Common myeloid progenitor, CD34-positive (primary cell): ENCODE results near the gene C10orf71.

Experiments used
- CTCF ChIA-PET: fragments of 350-600 bp; sonication (Branson Sonifier 250); formaldehyde crosslinking; loops from one replicate; lab custom pipeline; 2021; ENCODE audit warnings: antibody characterized with exemption; lab: Charles Lee
- POLR2A ChIA-PET: fragments of 350-600 bp; sonication (Branson Sonifier 250); formaldehyde crosslinking; loops from one replicate; lab custom pipeline; 2021; ENCODE audit warnings: antibody characterized with exemption; lab: Charles Lee
- DNase-seq, 3 donors: peaks; one replicate each; pipeline versions ENCODE4 v3.0.0 to v3.0.0-alpha.2; 2013
- H3K27ac ChIP-seq, 2 experiments: 1 replicate in 1 of 2; 2 replicates in 1 of 2; pipeline ENCODE4 v1.7.0; 2013; ENCODE audit warnings: inconsistent platforms in 2 of 2, low read length in 2 of 2, mild to moderate bottlenecking in 2 of 2, low read depth in 1 of 2, moderate library complexity in 1 of 2; ENCODE audit not compliant: severe bottlenecking in 2 of 2, insufficient read depth in 1 of 2, poor library complexity in 1 of 2
- H3K27me3 ChIP-seq, 5 experiments: replicated peaks in 2 of 5; 1 replicate in 3 of 5; 2 replicates in 2 of 5; pipeline versions ENCODE4 v1.6.1 to v1.7.0; 2013; ENCODE audit warnings: low read length in 4 of 5, mild to moderate bottlenecking in 2 of 5, moderate library complexity in 2 of 5, inconsistent platforms in 1 of 5; ENCODE audit not compliant: insufficient read depth in 5 of 5, control insufficient read depth in 4 of 5
- H3K36me3 ChIP-seq, 4 experiments: 1 replicate in 2 of 4; 2 replicates in 2 of 4; pipeline versions ENCODE4 v1.6.1 to v1.7.0; 2013; ENCODE audit warnings: low read length in 3 of 4, control low read depth in 1 of 4, mild to moderate bottlenecking in 1 of 4; ENCODE audit not compliant: control insufficient read depth in 4 of 4, insufficient read depth in 4 of 4
- H3K4me1 ChIP-seq, 4 experiments: 1 replicate in 3 of 4; 2 replicates in 1 of 4; pipeline versions ENCODE4 v1.6.1 to v1.7.1; 2013; ENCODE audit warnings: low read length in 3 of 4, mild to moderate bottlenecking in 3 of 4, control low read depth in 1 of 4, inconsistent platforms in 1 of 4, moderate library complexity in 1 of 4; ENCODE audit not compliant: control insufficient read depth in 4 of 4, insufficient read depth in 4 of 4; ENCODE audit errors: control extremely low read depth in 1 of 4
- H3K4me3 ChIP-seq, 7 experiments: 1 replicate in 4 of 7; 2 replicates in 3 of 7; pipeline versions ENCODE4 v1.5.1 to v1.7.0; 2013; ENCODE audit warnings: mild to moderate bottlenecking in 7 of 7, low read length in 6 of 7, moderate library complexity in 6 of 7, inconsistent platforms in 2 of 7, low read depth in 2 of 7, control low read depth in 1 of 7; ENCODE audit not compliant: insufficient read depth in 4 of 7, control insufficient read depth in 1 of 7; ENCODE audit errors: extremely low read depth in 1 of 7
- H3K9me3 ChIP-seq, 5 experiments: 1 replicate in 4 of 5; 2 replicates in 1 of 5; pipeline versions ENCODE4 v1.6.1 to v1.7.1; 2013; ENCODE audit warnings: low read length in 4 of 5, mild to moderate bottlenecking in 2 of 5, inconsistent platforms in 1 of 5, low read depth in 1 of 5, moderate library complexity in 1 of 5; ENCODE audit not compliant: control insufficient read depth in 4 of 5, insufficient read depth in 2 of 5; ENCODE audit errors: control extremely low read depth in 1 of 5
- WGBS: methylation state at CpG from one replicate; pipeline ENCODE4 v1.1.5; 2013; ENCODE audit not compliant: insufficient coverage; 5-methylcytosine and 5-hydroxymethylcytosine counted together

C10orf71 gene

DNA sequence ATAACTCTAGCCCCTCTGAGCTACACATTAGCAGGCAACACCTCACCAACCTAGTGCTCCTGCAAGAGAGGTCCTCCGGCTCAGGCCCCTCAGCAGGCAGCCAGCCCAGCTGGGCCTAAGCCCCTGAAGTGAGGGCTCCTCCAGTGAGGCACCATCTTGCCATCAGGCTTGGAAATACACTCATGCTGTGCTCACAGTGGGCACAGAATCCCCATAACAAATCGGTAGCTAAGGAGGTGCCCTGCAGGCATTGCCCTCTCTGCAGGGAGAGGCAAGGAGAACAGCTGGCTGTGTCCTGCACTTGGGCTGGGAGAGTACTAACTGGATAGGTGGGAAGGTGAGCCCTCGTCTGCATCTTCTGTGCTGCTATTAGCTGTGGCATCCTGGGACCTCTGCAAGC is 3.7 kb upstream of the C10orf71 start:
- CTCF ChIA-PET: interaction anchor here (1.0 to 1.8 kb wide), 4 partner anchors 9 to 112 kb away, joined by 3 to 6 read pairs (median 4); no protein-coding TSS in a partner anchor

DNA sequence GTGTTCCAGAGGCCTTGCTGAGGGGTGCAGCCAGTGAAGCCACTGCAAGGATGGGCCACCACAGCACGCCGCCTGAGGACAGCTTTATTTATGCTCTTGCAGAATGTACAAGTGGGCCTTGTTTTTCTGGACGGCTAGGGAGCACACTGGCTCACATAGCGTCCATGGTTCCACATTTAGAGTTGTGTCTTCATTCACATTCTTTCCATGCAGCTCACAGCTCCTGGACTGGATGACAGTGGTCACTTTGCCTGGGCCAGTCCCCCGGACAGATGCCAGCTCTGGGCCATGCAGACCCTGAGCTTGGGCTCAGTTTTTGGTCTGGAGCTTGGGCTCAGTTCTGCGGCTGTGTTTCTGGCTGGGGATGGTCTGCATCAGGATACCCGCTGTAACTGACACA is 2.6 kb upstream of the C10orf71 start:
- ChIA-PET CTCF (interaction anchor here (1.0 to 1.8 kb wide), 6 partner anchors 8 to 111 kb away, joined by 3 to 6 read pairs (median 3); no protein-coding TSS in a partner anchor), POLR2A (no interaction called here)
- H3K36me3 ChIP-seq: no peaks in the 10 kb centered on the region
- no peak overlapping the region for H3K27ac ChIP-seq
- H3K9me3 ChIP-seq: no peaks in the 10 kb centered on the region
- 95% methylated on average over 6 of the region's 7 CpGs for WGBS
- no peak for DNase-seq
- H3K27me3 ChIP-seq: no peaks in the 10 kb centered on the region
- H3K4me3 ChIP-seq: no peak overlapping the region
- peaks cover 0 to 17% (median 12%) of the 10 kb centered on the region in 4 experiments for H3K4me1 ChIP-seq

More for the DNA sequence above, 3.7 kb upstream of the C10orf71 start:
- Histone ChIP-seq H3K27ac (no peak overlapping the region), H3K4me1 (peaks cover 0 to 10% (median 9%) of the 10 kb centered on the region in 4 experiments), H3K36me3 (no peaks in the 10 kb centered on the region), H3K9me3 (no peaks in the 10 kb centered on the region), H3K27me3 (no peaks in the 10 kb centered on the region), H3K4me3 (no peak overlapping the region)
- POLR2A ChIA-PET: no interaction called here
- WGBS: 100% methylated on average over 1 of the region's 3 CpGs
- DNase-seq: no peak

DNA sequence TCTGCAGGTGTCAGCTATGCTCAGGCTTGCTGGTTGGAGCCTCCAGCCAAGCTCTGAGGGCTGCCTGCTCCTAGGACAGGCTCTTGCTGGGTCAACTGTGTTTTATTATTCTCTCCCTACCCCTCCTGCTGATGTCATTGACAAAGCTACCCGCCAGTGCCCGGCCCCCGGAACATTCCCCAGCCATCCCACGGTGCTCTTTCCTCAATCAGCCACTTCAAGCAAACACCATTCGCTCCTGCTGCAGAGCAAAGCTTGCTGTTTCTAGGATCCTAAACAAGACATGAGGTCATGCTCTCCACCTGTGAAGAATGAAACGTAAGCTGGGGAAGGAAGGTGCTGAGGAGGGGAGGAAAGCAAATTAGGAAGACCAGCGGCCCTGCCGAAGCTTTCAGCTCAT is 2.1 kb upstream of the C10orf71 start:
- Histone ChIP-seq H3K27ac (no peak overlapping the region), H3K4me3 (no peak overlapping the region), H3K36me3 (no peaks in the 10 kb centered on the region), H3K27me3 (no peaks in the 10 kb centered on the region), H3K9me3 (no peaks in the 10 kb centered on the region), H3K4me1 (peaks cover 0 to 17% (median 12%) of the 10 kb centered on the region in 4 experiments)
- DNase-seq: no peak
- CTCF ChIA-PET: interaction anchor here (0.9 to 1.6 kb wide), 6 partner anchors 9 to 111 kb away, joined by 3 to 4 read pairs (median 3); no protein-coding TSS in a partner anchor
- POLR2A ChIA-PET: no interaction called here
- WGBS: 97% methylated on average over 4 of the region's 8 CpGs

DNA sequence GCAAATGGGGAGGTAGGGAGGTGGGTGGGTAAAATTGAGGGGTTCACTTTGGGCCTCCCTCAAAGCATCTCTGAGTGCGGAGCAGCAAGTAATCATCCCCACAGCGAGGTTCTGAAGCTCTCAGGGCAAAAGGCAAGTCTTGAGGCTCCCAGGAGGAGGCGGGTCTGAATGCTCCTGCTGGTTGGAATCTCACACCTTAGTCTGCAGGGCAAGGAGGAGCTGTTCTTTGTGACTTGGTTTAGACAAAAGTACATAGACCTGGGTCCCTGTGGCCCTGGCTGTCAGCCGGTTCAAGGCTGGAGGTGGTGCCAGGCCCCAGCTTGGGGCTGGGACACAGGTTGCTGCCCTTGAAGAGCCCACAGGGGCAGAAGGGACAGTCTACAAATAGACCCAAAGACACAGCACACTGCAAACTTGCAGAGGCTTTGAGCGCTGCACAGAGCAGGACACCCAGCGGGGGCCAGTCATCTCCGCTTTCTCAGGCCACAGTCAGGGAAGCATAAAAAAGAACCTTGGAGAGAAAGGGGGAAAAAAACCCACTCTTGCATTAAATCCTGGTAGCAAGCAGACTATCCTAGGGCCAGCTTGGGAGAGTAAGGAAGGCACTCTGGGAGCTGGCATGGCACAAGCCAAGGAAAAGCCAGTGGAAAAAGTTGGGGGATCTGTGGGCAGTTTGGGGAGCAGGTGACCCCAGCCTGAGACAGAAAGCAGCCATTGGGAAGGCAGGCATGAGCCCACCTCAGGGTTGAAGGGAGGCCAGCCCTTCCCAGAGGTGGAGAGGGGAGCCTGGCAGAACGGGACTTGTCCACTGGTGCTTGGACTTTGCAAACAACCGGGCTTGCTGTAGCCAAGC is 926 bp upstream of the C10orf71 start:
- DNase-seq: no peak
- POLR2A ChIA-PET: no interaction called here
- H3K4me3 ChIP-seq: no peak overlapping the region
- peaks cover 0 to 2% (median 0%) of the 10 kb centered on the region in 5 experiments for H3K27me3 ChIP-seq
- peaks cover 0 to 17% (median 12%) of the 10 kb centered on the region in 4 experiments for H3K4me1 ChIP-seq
- no peaks in the 10 kb centered on the region for H3K36me3 ChIP-seq
- no peaks in the 10 kb centered on the region for H3K9me3 ChIP-seq
- WGBS: 97% methylated on average over 6 of the region's 9 CpGs
- H3K27ac ChIP-seq: peak overlapping the region in 1 of 2 experiments; percentile 77
- CTCF ChIA-PET: interaction anchor here (0.6 to 1.6 kb wide), 6 partner anchors 9 to 109 kb away, joined by 3 read pairs; no protein-coding TSS in a partner anchor

DNA sequence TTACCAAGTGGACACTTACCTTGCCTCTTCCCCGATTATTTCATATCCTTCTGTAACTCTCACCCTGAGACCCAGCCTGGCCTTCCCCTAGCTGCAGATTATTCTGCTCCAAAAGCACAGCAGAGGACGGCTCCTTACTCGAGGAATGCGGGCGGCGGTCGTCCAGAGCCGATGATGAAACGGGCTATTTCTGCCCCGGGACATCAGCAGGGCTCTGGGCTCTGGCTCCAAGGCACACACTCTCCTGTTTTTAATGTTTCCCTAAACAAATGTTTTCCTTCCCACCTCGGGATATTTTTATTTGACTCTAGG is 343 bp upstream of the C10orf71 start:
- no peak for DNase-seq
- ChIA-PET POLR2A (no interaction called here), CTCF (interaction anchor here (0.6 to 1.6 kb wide), 3 partner anchors 8 to 17 kb away, joined by 3 read pairs; no protein-coding TSS in a partner anchor)
- Histone ChIP-seq H3K27me3 (peaks cover 0 to 2% (median 0%) of the 10 kb centered on the region in 5 experiments), H3K4me1 (peaks cover 0 to 17% (median 12%) of the 10 kb centered on the region in 4 experiments), H3K4me3 (no peak overlapping the region), H3K27ac (peak overlapping the region in 1 of 2 experiments; percentile 77), H3K36me3 (no peaks in the 10 kb centered on the region), H3K9me3 (no peaks in the 10 kb centered on the region)
- whole genome bisulfite sequencing: 94% methylated on average over 10 of the region's 11 CpGs

DNA sequence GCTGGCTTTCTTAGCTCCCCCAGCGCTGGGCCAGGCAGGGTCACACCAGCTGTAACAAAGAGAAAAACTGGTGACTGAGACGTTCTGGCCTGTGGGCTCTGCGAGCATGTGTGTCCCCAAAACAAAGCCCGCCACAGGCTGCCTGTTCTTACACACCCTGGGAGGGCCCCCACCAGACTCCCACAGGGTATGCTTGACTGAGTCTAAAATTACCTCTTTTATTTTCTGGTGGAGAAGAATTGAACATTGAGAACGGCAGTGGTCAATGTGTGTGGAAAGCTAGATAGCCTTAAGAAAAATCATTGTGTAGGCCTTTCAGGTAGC is 808 bp downstream of the C10orf71 start:
- POLR2A ChIA-PET: no interaction called here
- Histone ChIP-seq H3K4me1 (peaks cover 0 to 17% (median 12%) of the 10 kb centered on the region in 4 experiments), H3K36me3 (no peaks in the 10 kb centered on the region), H3K27ac (peak overlapping the region in 1 of 2 experiments; percentile 77), H3K27me3 (peaks cover 0 to 2% (median 0%) of the 10 kb centered on the region in 5 experiments), H3K9me3 (no peaks in the 10 kb centered on the region), H3K4me3 (no peak overlapping the region)
- DNase-seq: no peak
- CTCF ChIA-PET: interaction anchor here (1.0 to 1.7 kb wide), 2 partner anchors 17 to 45 kb away, joined by 3 to 4 read pairs; no protein-coding TSS in a partner anchor
- 79% methylated on average over 5 of the region's 5 CpGs for WGBS
